ENCODE results near the gene YWHAB.

GRCh38 chr20:44948513-44948912, 63.0 kb downstream of the YWHAB start:
- TF ChIP-seq CTCF (conservative IDR thresholded peaks at IDR 0.05; ENCODE audit: low read depth, low read length): no peak
- TF ChIP-seq EZH2phosphoT487 (IDR thresholded peaks at IDR 0.05; ENCODE audit: borderline replicate concordance, low read length): no peak
- TF ChIP-seq EZH2 (IDR thresholded peaks at IDR 0.05; ENCODE audit: low read length, unreplicated experiment): no peak
